ENCODE results near the gene RXRA.

Gene RXRA

GRCh38 chr9:134347996-134348395 is 21.7 kb downstream of the RXRA start:
- TF ChIP-seq SPI1 (IDR thresholded peaks at IDR 0.05; ENCODE audit: borderline replicate concordance, low read depth) (no peak), REST (IDR thresholded peaks at IDR 0.05; ENCODE audit: insufficient replicate concordance, low read depth) (no peak), GABPA (IDR thresholded peaks at IDR 0.05; ENCODE audit: low read depth) (no peak)
- Histone ChIP-seq H3K4me3 (replicated peaks; ENCODE audit: insufficient read depth, low read length) (no peak overlapping the region), H3K27me3 (ENCODE audit: insufficient read depth, poor library complexity, severe bottlenecking) (no peaks in the 10 kb centered on the region), H3K27ac (replicated peaks) (no peak overlapping the region)
- DNase-seq (ENCODE audit: low read depth in 1 of 2, low spot score in 1 of 2), result no peak

DNA sequence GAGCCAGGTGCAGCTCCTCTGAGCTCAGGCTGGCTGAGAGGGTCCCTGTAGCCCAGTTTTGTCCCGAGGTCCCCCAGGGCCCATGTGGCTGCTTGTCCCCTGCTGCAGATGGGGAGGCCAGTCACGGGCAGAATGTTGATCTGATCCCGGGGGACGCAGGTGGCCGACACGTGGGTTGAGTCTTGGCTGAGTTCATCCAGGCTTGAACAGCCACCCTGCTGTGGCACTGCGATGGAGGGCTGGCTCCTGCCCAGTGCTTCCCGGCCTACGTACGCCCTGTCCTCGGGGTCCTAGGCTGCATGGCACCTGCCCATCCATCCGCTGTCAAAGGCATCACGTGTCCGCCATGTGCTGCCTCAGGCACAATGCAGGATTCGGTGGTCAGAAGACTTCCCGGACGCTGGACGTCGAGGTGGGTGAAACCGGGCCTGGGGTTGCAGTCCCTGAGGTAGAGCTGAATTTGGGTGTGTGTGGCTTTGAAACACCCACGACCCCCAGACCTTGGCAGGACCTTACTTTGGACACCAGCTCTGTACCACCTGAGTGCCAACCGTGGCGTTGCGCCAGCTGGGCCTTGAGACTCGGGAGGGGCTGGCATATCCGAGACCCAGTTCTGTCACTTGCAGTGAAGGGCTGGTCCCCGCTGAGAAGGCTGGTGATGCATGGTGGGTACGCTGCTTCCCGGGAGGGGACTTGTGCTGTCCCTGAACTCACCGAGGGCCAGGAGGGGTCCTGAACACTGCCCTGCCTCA is 22.3 kb downstream of the RXRA start:
- no peak for DNase-seq (ENCODE audit: low read depth in 1 of 2, low spot score in 1 of 2)
- Histone ChIP-seq H3K4me3 (replicated peaks; ENCODE audit: insufficient read depth, low read length) (no peak overlapping the region), H3K27me3 (ENCODE audit: insufficient read depth, poor library complexity, severe bottlenecking) (no peaks in the 10 kb centered on the region), H3K27ac (replicated peaks) (no peak overlapping the region)
- TF ChIP-seq SPI1 (IDR thresholded peaks at IDR 0.05; ENCODE audit: borderline replicate concordance, low read depth), result no peak
- TF ChIP-seq GABPA (IDR thresholded peaks at IDR 0.05; ENCODE audit: low read depth), result no peak
- TF ChIP-seq POLR2AphosphoS5 (IDR thresholded peaks at IDR 0.05; ENCODE audit: low read depth), result no peak
- TF ChIP-seq, protein P1, sequence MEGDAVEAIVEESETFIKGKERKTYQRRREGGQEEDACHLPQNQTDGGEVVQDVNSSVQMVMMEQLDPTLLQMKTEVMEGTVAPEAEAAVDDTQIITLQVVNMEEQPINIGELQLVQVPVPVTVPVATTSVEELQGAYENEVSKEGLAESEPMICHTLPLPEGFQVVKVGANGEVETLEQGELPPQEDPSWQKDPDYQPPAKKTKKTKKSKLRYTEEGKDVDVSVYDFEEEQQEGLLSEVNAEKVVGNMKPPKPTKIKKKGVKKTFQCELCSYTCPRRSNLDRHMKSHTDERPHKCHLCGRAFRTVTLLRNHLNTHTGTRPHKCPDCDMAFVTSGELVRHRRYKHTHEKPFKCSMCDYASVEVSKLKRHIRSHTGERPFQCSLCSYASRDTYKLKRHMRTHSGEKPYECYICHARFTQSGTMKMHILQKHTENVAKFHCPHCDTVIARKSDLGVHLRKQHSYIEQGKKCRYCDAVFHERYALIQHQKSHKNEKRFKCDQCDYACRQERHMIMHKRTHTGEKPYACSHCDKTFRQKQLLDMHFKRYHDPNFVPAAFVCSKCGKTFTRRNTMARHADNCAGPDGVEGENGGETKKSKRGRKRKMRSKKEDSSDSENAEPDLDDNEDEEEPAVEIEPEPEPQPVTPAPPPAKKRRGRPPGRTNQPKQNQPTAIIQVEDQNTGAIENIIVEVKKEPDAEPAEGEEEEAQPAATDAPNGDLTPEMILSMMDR (IDR thresholded peaks at IDR 0.05; ENCODE audit: insufficient read depth, low read length), result no peak
- no peak for TF ChIP-seq REST (IDR thresholded peaks at IDR 0.05; ENCODE audit: insufficient replicate concordance, low read depth)

DNA sequence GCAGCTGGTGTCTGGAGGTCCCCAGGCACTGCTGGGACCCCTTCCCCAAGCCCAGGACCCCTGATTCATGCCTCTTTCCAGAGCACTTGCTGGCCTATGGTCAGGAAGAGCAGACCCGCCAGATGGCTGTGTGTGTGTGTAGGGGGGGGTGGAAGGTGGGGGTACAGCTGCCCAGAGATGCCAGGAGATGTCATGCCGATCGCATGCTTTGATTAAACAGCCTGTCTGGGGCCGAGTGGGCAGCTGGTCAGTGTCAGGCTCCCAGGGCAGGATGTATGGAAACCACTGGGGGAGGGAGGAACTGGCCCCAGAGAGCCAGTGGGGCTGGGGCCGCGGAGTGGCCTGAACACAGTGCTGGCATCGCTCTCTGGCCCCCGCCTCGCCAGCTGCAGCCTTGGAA is 23.7 kb downstream of the RXRA start:
- DNase-seq (ENCODE audit: low read depth in 1 of 2, low spot score in 1 of 2), result no peak
- Histone ChIP-seq H3K4me3 (replicated peaks; ENCODE audit: insufficient read depth, low read length) (no peak overlapping the region), H3K27me3 (ENCODE audit: insufficient read depth, poor library complexity, severe bottlenecking) (no peaks in the 10 kb centered on the region), H3K27ac (replicated peaks) (no peak overlapping the region)
- TF ChIP-seq SPI1 (IDR thresholded peaks at IDR 0.05; ENCODE audit: borderline replicate concordance, low read depth) (no peak), POLR2AphosphoS5 (IDR thresholded peaks at IDR 0.05; ENCODE audit: low read depth) (no peak), REST (IDR thresholded peaks at IDR 0.05; ENCODE audit: insufficient replicate concordance, low read depth) (no peak), GABPA (IDR thresholded peaks at IDR 0.05; ENCODE audit: low read depth) (no peak)
- TF ChIP-seq, protein P1 (IDR thresholded peaks at IDR 0.05; ENCODE audit: insufficient read depth, low read length), result no peak
